Ectodermal cell (in vitro differentiated cells): Measurements from ENCODE around the gene DAGLA.
"Not testable (repeated sequence)": the region's sequence is repeated elsewhere in the genome, so short reads cannot be mapped to it uniquely, and the experiment has no call there.

Experiments
- H3K27ac ChIP-seq: 2 replicates; pipeline ENCODE4 v1.7.0; 2013; ENCODE audit warnings: mild to moderate bottlenecking, low read depth, low read length; ENCODE audit not compliant: insufficient read depth, poor library complexity, severe bottlenecking
- H3K27me3 ChIP-seq: 2 replicates; pipeline ENCODE4 v1.7.0; 2013; ENCODE audit warnings: mild to moderate bottlenecking, low read length; ENCODE audit not compliant: insufficient read depth, control insufficient read depth, poor library complexity, severe bottlenecking
- H3K36me3 ChIP-seq: one replicate; pipeline ENCODE4 v1.7.0; 2013; ENCODE audit warnings: low read length; ENCODE audit not compliant: control insufficient read depth, insufficient read depth
- H3K4me1 ChIP-seq: one replicate; pipeline ENCODE4 v1.7.0; 2013; ENCODE audit warnings: low read length; ENCODE audit not compliant: control insufficient read depth, insufficient read depth
- H3K4me3 ChIP-seq: 2 replicates; pipeline ENCODE4 v1.7.0; 2013; ENCODE audit warnings: low read depth, low read length, control low read depth; ENCODE audit not compliant: insufficient read depth
- H3K9me3 ChIP-seq: 2 replicates; pipeline ENCODE4 v1.7.0; 2013; ENCODE audit warnings: mild to moderate bottlenecking, low read length, moderate library complexity; ENCODE audit not compliant: control insufficient read depth
- WGBS, 2 experiments: methylation state at CpG; one replicate each; pipeline ENCODE4 v1.1.7; 2013; ENCODE audit warnings: missing lambda C conversion rate in 2 of 2; 5-methylcytosine and 5-hydroxymethylcytosine counted together

Gene DAGLA

DNA sequence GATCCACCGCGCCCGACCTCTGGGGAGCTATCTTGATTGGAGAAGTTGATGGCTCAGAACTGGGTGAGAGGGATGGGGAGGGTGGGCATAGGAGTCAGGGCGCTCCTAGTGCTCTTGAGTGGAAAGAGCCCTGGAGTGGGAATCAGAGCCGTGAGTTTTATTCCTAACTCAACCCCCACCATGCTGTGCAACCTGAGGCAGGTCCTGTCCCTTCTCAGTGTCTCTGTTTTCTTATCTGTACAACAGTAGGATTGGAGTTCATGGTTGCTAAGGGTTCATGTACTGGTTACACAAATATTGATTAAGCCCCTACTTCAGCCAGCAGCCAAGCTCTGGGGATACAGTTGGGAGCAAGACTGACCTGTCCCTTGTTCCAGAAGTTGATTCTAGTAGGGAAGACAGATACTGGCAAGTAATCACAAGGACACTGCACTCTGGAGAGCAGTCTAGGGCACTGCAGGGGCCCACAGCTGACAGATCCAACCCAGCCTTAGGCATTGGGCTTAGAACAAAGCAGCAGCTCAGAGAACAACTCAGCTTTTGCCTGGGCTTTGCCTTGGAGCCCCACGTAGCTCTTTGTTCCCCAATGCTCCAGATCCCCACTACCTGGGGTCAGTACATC, 12.4 kb upstream of the DAGLA start:
- Histone ChIP-seq H3K27ac (no peak overlapping the region), H3K4me3 (no peak overlapping the region)
- WGBS, 2 experiments = 82 to 84% methylated on average over 6 of the region's 6 CpGs

DNA sequence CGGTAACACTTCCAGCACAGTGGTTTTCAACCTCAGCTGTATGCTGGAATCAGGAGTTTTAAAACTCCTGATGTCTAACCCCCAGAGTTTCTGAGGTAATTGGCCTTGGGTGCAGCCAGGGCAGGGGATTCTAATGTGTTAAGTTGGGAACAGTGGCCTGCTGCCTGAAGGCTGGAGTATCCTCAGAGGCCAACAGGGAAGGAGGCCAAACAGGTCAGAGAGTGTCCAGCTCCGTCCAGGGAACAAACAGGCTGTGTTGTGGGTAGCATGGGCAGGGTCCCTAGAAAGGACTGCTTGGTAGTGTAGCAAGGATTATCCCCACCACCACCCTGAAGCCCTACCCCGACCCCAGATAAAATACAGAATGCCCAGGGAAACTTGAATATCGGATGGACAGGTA, 10.8 kb upstream of the DAGLA start:
- no peaks in the 10 kb centered on the region for H3K27me3 ChIP-seq
- H3K9me3 ChIP-seq = no peaks in the 10 kb centered on the region
- H3K4me3 ChIP-seq = no peak overlapping the region
- H3K36me3 ChIP-seq = no peaks in the 10 kb centered on the region
- no peak overlapping the region for H3K27ac ChIP-seq
- H3K4me1 ChIP-seq = no peaks in the 10 kb centered on the region
- WGBS, 2 experiments = 93 to 98% methylated on average over 3 to 4 of the region's 4 CpGs

More for the DNA sequence above, 12.4 kb upstream of the DAGLA start:
- Histone ChIP-seq H3K9me3 (no peaks in the 10 kb centered on the region), H3K27me3 (no peaks in the 10 kb centered on the region), H3K36me3 (no peaks in the 10 kb centered on the region), H3K4me1 (no peaks in the 10 kb centered on the region)

DNA sequence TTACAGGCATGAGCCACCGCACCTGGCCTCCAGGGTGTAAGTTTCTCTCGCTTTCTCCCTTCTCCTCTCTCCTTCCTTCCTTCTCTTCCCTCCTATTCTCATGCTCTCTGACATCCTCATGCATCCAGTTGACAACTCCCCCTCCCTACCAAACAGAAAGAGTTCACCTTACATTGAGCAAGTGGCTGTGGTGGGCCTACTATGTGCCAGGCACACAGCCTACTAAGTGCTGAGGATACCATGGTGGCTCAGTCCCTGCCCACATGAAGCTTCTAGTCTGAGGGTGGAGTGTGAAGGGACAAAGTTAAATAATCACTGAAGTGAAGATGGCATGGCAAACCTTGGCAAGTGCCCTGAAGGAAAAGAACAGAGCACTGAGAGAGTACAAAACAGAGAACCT, 9.6 kb upstream of the DAGLA start:
- Histone ChIP-seq H3K27me3 (peaks cover 5% of the 10 kb centered on the region), H3K4me1 (peaks cover 6% of the 10 kb centered on the region), H3K4me3 (no peak overlapping the region), H3K27ac (no peak overlapping the region), H3K9me3 (no peaks in the 10 kb centered on the region), H3K36me3 (no peaks in the 10 kb centered on the region)
- 92 to 93% methylated on average over 2 of the region's 2 CpGs for WGBS, 2 experiments

DNA sequence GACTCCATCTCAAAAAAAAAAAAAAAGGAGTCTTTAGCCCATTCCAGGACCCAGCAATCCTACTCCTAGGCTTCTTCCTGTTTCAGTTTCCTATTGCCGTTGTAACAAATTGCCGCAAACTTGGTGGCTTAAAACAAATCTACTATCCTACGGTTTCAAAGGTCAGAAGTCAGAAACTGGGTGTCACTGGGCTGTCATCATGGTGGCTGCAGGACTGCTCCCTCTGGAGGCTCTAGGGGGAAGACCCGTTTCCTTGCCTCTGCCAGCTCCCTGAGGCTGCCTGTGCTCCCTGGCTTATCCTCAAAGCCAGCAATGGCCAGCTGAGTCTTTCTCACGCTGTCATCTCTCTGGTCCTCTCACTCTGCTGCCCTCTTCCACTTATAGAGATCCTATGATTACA, 8.7 kb upstream of the DAGLA start:
- Histone ChIP-seq H3K4me3 (no peak overlapping the region), H3K27me3 (peaks cover 5% of the 10 kb centered on the region), H3K4me1 (peaks cover 6% of the 10 kb centered on the region), H3K9me3 (no peaks in the 10 kb centered on the region), H3K36me3 (no peaks in the 10 kb centered on the region), H3K27ac (no peak overlapping the region)
- 50 to 53% methylated on average over 5 of the region's 5 CpGs for WGBS, 2 experiments

DNA sequence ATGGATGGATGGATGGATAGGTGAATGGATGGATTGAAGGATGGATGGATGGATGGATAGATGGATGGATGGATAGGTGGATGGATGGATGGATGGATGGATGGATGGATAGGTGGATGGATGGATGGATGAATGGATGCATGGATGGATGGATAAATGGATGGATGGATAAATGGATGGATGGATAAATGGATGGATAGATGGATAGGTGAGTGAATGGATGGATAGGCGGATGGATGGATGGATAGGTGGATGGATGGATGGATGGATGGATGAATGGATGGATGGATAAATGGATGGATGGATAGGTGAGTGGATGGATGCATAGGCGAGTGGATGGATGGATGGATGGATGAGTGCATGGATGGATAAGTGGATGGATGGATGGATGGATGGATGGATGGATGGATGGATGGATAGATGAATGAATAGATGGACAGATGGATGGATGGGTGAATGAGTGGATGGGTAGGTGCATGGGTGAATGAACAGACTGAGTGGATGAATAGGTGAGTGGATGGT, 6.2 kb upstream of the DAGLA start:
- H3K27ac ChIP-seq, H3K4me3 ChIP-seq, H3K27me3 ChIP-seq, H3K4me1 ChIP-seq, H3K9me3 ChIP-seq, H3K36me3 ChIP-seq: not testable (repeated sequence)
- 88 to 92% methylated on average over 2 of the region's 2 CpGs for WGBS, 2 experiments

DNA sequence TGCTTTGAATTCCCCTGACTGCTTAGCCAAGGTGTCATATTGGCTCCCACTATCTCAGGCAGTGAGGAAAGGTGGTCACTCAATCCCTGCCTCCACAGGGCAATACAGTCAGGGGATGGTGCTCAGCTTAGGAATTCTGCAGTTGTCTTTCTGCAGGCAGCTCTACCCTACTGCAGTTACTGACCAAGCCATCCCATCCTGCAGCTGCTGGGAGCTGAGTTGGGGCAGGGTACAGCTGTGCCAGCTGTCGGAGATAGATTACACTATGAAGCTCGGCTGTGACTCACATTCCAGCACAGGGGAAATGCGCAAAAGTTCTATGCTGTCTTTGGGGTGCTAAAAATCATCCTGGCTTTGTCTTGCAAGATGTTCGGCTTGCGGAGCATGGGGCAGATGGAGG, 4.4 kb upstream of the DAGLA start:
- WGBS, 2 experiments = 92% methylated on average over 5 of the region's 5 CpGs

DNA sequence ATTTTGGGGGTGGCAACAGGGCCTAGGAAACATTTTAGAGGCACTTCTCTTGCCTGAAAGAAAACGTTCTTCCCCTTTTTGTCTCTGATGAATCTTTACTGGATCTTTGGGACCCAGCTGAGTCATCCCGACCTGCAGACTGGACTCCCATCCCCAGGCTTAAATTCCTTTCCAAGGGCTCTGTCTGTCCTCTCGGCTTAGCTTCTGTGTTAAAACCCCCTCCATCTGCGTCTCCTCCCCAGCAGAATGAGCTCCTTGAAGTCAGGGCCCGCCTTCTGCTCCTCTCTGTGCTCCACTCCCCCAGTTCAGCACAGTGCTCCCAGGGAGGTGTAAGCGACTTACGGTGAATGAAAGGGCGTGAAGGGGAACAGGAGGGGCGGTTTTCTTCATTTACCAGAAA, 895 bp upstream of the DAGLA start:
- Histone ChIP-seq H3K4me1 (peaks cover 14% of the 10 kb centered on the region), H3K36me3 (no peaks in the 10 kb centered on the region), H3K27me3 (peaks cover 21% of the 10 kb centered on the region), H3K9me3 (no peaks in the 10 kb centered on the region), H3K27ac (no peak overlapping the region), H3K4me3 (no peak overlapping the region)
- WGBS, 2 experiments = 42 to 43% methylated on average over 9 of the region's 9 CpGs

More for the DNA sequence above, 4.4 kb upstream of the DAGLA start:
- peaks cover 6% of the 10 kb centered on the region for H3K4me1 ChIP-seq
- H3K27ac ChIP-seq = no peak overlapping the region
- H3K27me3 ChIP-seq = peaks cover 9% of the 10 kb centered on the region
- no peaks in the 10 kb centered on the region for H3K9me3 ChIP-seq
- H3K4me3 ChIP-seq = no peak overlapping the region
- H3K36me3 ChIP-seq = no peaks in the 10 kb centered on the region

DNA sequence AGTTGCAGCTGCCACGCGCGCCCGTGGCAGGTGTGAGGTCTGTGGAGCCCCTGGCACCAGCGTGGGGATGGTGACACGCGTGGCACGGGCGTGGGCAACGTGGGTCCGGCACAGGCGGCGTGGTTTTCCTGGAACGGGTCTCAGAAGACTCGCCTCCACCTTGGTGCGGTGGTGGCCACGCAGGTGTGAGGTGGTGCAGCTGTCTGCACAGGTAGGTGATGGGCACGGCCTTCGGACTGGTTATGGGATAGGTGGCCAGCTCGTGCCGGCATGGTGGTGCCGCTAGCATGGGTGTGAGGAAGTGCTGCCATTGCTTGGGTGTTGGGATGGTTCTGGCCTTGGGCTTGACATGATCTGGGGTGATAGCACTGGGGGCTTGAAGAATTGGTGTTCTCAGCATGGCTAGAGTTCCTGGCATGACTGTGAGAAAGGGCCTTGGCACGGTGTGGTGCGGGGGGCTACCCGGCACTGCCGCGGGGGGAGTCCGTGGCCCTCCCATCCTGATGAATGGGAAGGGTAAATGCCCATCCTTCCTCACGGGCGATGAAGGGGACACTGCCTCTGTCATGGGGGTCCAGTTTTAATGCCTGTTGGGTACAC, 531 bp downstream of the DAGLA start:
- peaks cover 16% of the 10 kb centered on the region for H3K27me3 ChIP-seq
- H3K9me3 ChIP-seq = no peaks in the 10 kb centered on the region
- peak overlapping the region; percentile 51 for H3K4me3 ChIP-seq
- no peak overlapping the region for H3K27ac ChIP-seq
- H3K36me3 ChIP-seq = no peaks in the 10 kb centered on the region
- H3K4me1 ChIP-seq = peaks cover 9% of the 10 kb centered on the region
- WGBS, 2 experiments = 61 to 63% methylated on average over 30 of the region's 30 CpGs

DNA sequence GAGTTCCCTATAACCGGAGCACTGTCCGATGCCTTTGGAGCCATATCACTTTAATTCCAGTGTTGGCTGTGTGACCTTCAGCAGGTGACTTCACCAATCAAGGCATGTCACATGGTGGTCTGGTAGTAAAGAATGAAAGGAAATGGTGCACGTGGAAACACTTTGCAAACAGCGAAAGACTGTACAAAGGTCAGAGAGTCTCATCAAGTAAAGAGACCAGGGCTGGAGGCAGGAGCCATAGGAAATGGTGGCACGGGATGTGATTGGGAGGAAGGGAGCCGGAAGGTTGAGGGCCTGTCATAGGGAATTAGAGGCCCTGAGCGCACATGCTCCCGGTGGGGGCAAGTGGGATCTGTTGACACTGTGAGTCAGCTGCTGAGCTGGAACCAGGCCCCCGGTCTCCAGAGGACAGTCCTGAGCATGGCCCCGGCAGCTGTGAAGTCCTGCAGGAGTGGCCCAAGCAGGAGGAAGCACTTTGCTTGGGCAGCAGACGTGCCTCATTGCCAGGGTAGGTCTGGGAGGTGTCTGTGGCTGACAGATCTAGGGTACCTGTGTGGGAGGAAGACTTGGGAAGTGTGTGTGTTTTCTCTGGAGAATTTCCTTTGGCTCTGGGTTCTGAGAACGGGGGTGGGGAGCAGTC, 2.0 kb downstream of the DAGLA start:
- H3K4me1 ChIP-seq = peaks cover 9% of the 10 kb centered on the region
- H3K27ac ChIP-seq = no peak overlapping the region
- H3K27me3 ChIP-seq = peaks cover 16% of the 10 kb centered on the region
- no peaks in the 10 kb centered on the region for H3K36me3 ChIP-seq
- no peak overlapping the region for H3K4me3 ChIP-seq
- 88 to 89% methylated on average over 12 of the region's 12 CpGs for WGBS, 2 experiments
- H3K9me3 ChIP-seq = no peaks in the 10 kb centered on the region

DNA sequence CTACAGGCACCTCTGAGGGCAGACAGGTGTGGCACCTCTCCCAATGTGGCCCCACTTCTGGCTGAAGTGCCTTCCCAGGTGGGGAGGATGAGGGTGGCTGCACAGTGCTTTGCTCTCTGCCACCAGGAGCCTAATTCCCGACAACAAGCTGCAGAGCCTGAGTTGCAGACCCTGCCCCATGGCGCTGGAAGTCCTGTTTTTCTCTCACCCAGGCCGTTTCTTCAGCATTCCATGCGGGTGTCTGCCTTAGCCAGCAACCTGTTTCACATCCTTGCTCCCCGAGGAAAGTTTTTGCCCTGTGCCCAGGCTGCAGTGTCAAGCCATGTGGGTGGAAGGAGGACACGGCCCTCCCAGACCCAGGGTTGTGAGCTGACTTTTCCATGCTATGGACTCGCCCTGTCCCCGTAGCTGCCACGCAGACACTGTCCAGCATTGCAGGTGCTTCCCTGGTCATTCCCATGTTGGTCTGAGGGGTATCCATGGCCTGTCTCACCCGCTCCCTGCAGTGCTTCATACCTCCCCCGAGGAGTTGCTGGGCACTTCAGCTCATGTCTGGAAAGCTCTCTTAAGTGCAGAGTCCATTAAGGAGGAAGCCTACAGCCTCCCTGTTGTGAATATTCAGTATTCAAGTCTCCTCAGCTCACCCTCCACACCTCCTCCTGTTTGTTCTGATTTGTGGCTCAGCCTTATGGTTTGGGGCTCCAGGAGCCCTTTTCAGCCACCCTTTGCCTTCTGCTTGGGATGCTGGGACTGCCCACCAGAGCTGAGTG, 2.9 kb downstream of the DAGLA start:
- Histone ChIP-seq H3K27ac (no peak overlapping the region), H3K4me3 (no peak overlapping the region), H3K27me3 (peaks cover 16% of the 10 kb centered on the region), H3K4me1 (peaks cover 9% of the 10 kb centered on the region), H3K36me3 (no peaks in the 10 kb centered on the region), H3K9me3 (no peaks in the 10 kb centered on the region)
- WGBS, 2 experiments = 87 to 90% methylated on average over 11 of the region's 11 CpGs
